Tibial nerve (tissue), 4 donors: ENCODE data around the gene INPP5A.

Source experiments
- EP300 ChIP-seq, 2 donors: sonication (generic); formaldehyde crosslinking; IDR thresholded peaks; one replicate each; pipeline ENCODE4 v1.6.1; 2017; ENCODE audit warnings: antibody characterized with exemption in 2 of 2, mild to moderate bottlenecking in 1 of 2
- POLR2A ChIP-seq, 2 donors: fragments of 450-650 bp; IDR thresholded peaks; one replicate each; pipeline ENCODE4 v1.6.1; 2017; ENCODE audit warnings: antibody characterized with exemption in 2 of 2, mild to moderate bottlenecking in 2 of 2, moderate library complexity in 2 of 2
- TF ChIP-seq, protein P1 (sequence below), 5 experiments: fragments of 200-600 bp in 3 of 5; fragments of 450-650 bp in 2 of 5; sonication (generic) in 3 of 5; IDR thresholded peaks; one replicate each; pipeline ENCODE4 v1.5.1; 2016 to 2019; ENCODE audit warnings: antibody characterized with exemption in 5 of 5, mild to moderate bottlenecking in 3 of 5, moderate library complexity in 2 of 5

- TF ChIP-seq, protein P1, sequence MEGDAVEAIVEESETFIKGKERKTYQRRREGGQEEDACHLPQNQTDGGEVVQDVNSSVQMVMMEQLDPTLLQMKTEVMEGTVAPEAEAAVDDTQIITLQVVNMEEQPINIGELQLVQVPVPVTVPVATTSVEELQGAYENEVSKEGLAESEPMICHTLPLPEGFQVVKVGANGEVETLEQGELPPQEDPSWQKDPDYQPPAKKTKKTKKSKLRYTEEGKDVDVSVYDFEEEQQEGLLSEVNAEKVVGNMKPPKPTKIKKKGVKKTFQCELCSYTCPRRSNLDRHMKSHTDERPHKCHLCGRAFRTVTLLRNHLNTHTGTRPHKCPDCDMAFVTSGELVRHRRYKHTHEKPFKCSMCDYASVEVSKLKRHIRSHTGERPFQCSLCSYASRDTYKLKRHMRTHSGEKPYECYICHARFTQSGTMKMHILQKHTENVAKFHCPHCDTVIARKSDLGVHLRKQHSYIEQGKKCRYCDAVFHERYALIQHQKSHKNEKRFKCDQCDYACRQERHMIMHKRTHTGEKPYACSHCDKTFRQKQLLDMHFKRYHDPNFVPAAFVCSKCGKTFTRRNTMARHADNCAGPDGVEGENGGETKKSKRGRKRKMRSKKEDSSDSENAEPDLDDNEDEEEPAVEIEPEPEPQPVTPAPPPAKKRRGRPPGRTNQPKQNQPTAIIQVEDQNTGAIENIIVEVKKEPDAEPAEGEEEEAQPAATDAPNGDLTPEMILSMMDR (IDR thresholded peaks at IDR 0.05): no peak
- TF ChIP-seq POLR2A (IDR thresholded peaks at IDR 0.05): no peak
- TF ChIP-seq EP300 (IDR thresholded peaks at IDR 0.05): no peak
These were observed 279.1 kb downstream of the INPP5A start for GRCh38 chr10:132816718-132817117.
